BLaER1 treated with 17β-estradiol and CSF1 and Interleukin-3, amounts not matched to agents 10 nM and 100 nM (cell line): Measurements from ENCODE around the gene LRRC73.
"Not testable (repeated sequence)": the region's sequence is repeated elsewhere in the genome, so short reads cannot be mapped to it uniquely, and the experiment has no call there.

Experiments used
- H3K27ac ChIP-seq, 11 experiments: shearing (Covaris generic); formaldehyde crosslinking; 2 replicates each; pipeline ENCODE4 v1.8.1; 2022
- H3K27me3 ChIP-seq, 11 experiments: shearing (Covaris generic); formaldehyde crosslinking; 2 replicates each; pipeline ENCODE4 v1.8.1; 2022
- H3K36me3 ChIP-seq, 11 experiments: shearing (Covaris generic); formaldehyde crosslinking; 2 replicates each; pipeline ENCODE4 v1.8.1; 2022
- H3K4me1 ChIP-seq, 10 experiments: shearing (Covaris generic); formaldehyde crosslinking; 2 replicates each; pipeline ENCODE4 v1.8.1; 2022
- H3K4me2 ChIP-seq, 11 experiments: shearing (Covaris generic); formaldehyde crosslinking; 2 replicates each; pipeline ENCODE4 v1.8.1; 2022
- H3K4me3 ChIP-seq, 10 experiments: shearing (Covaris generic); formaldehyde crosslinking; 2 replicates each; pipeline ENCODE4 v1.8.1; 2022
- H3K9ac ChIP-seq, 11 experiments: shearing (Covaris generic); formaldehyde crosslinking; 2 replicates each; pipeline ENCODE4 v1.8.1; 2022
- H3K9me3 ChIP-seq, 11 experiments: shearing (Covaris generic); formaldehyde crosslinking; replicated peaks in 1 of 11; 2 replicates each; pipeline ENCODE4 v1.8.1; 2022
- H4K20me1 ChIP-seq, 11 experiments: shearing (Covaris generic); formaldehyde crosslinking; 2 replicates each; pipeline ENCODE4 v1.8.1; 2022
- Cebpa-rat ChIP-seq, 11 experiments: shearing (Covaris generic); IDR thresholded peaks; 2 replicates each; pipeline ENCODE4 v1.8.1; 2022

The LRRC73 gene

DNA sequence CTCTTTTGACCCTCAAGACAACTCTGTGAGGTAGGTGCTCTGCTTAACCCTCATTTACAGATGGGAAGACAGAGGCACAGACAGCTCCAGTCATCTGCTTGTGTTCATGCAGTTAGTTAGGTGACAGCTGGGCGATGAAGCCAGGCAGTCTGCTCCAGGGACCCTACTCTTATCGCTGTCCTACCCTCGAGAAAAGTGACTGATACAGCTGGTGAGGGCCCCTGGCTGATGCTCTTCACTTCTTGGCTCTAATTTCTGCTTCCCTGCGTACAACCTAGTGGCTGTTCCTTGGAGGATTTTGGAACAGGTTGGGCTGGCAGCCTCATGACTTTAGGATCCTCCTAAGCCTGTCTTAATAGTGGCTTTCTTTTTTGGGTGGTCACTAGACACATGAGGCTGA is 41.9 kb downstream of the LRRC73 start:
- H3K4me2 ChIP-seq: no peak overlapping the region
- no peak overlapping the region for H3K27ac ChIP-seq
- TF ChIP-seq Cebpa-rat (IDR thresholded peaks at IDR 0.05): no peak
- peaks cover 0 to 6% (median 0%) of the 10 kb centered on the region in 10 experiments; a peak in 5 of 20 replicates for H3K4me1 ChIP-seq
- H3K27me3 ChIP-seq: no peaks in the 10 kb centered on the region
- no peak overlapping the region for H3K4me3 ChIP-seq
- H4K20me1 ChIP-seq: no peaks in the 10 kb centered on the region
- no peaks in the 10 kb centered on the region for H3K9me3 ChIP-seq
- no peaks in the 10 kb centered on the region for H3K36me3 ChIP-seq
- H3K9ac ChIP-seq: no peak overlapping the region

DNA sequence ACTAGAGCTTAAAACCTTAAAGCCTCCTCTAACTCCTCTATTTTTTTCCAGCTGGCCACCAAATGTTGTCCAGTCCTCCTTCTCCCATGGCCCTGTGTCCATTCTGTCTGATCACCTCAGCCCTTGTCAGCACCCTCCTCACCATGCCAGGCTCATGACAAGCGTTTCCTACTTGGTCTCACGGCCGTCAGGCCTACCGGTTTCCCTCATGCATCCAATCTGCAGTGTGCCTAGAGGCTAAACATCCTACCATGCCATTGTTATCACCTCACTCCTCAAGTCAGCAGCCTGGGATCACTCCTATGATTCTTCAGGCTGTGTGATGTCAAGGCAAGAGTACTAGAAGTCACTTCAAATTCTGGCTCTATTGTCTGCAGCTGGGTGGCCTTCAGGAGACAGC is 42.4 kb downstream of the LRRC73 start:
- no peak overlapping the region for H3K4me2 ChIP-seq
- H3K4me1 ChIP-seq: peaks cover 0 to 6% (median 0%) of the 10 kb centered on the region in 10 experiments; a peak in 5 of 20 replicates
- no peaks in the 10 kb centered on the region for H3K9me3 ChIP-seq
- H3K36me3 ChIP-seq: no peaks in the 10 kb centered on the region
- no peaks in the 10 kb centered on the region for H4K20me1 ChIP-seq
- TF ChIP-seq Cebpa-rat (IDR thresholded peaks at IDR 0.05): no peak
- H3K27ac ChIP-seq: no peak overlapping the region
- H3K4me3 ChIP-seq: no peak overlapping the region
- no peaks in the 10 kb centered on the region for H3K27me3 ChIP-seq
- H3K9ac ChIP-seq: no peak overlapping the region

DNA sequence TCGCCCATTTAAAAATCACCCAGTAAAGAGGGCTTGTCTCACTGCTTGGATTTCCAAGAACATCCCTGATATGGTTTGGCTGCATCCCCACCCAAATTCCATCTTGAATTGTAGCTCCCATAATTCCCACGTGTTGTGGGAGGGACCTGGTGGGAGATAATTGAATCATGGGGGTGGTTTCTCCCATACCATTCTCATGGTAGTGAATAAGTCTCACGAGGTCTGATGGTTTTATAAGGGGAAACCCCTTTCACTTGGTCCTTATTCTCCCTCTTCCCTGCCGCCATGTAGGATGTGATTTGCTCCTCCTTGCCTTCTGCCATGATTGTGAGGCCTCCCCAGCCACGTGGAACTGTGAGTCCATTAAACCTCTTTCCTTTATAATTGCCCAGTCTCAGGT is 42.9 kb downstream of the LRRC73 start:
- not testable (repeated sequence) for H3K4me1 ChIP-seq, H3K27ac ChIP-seq, H3K27me3 ChIP-seq, H4K20me1 ChIP-seq, H3K4me3 ChIP-seq, H3K4me2 ChIP-seq, H3K9me3 ChIP-seq, H3K36me3 ChIP-seq, H3K9ac ChIP-seq

DNA sequence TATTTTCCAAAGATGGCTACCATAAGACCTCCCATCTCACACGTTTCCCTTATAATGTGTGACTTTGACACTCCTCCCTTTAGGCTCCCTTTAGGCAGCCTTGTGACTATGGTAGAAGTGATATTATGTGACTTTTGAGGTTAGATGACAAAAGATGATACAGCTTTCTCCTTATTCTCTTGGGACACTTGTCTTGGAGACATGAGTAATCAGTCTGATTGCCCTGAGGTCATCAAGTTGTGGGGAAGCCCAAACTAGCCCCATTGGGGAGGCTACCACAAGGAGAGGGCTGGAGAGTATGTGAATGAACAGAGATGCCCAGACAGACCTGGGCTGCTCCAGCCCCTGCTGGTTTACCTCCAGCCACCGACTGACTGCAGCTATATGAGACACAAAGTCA is 44.2 kb downstream of the LRRC73 start:
- no peak for TF ChIP-seq Cebpa-rat (IDR thresholded peaks at IDR 0.05)
- H3K9ac ChIP-seq: no peak overlapping the region

DNA sequence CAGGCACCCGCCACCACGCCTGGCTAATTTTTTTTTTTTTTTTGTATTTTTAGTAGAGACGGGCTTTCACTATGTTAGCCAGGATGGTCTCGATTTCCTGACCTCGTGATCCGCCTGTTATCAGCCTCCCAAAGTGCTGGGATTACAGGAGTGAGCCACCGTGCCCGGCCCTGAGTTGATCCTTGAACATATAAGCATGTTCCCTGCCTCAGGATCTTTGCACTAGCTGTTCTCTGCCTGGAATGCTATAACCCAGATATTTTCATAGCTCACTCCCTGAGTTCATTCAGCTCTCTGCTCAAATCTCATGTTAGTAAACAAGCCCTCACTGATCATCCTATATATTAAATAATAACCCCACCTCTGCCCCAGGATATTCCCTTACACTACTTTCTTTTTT is 45.8 kb downstream of the LRRC73 start:
- Histone ChIP-seq H3K4me3 (no peak overlapping the region), H3K9me3 (no peaks in the 10 kb centered on the region), H4K20me1 (no peaks in the 10 kb centered on the region), H3K9ac (no peak overlapping the region), H3K27ac (no peak overlapping the region), H3K27me3 (no peaks in the 10 kb centered on the region), H3K4me1 (peaks cover 0 to 6% (median 0%) of the 10 kb centered on the region in 10 experiments; a peak in 3 of 20 replicates), H3K36me3 (no peaks in the 10 kb centered on the region), H3K4me2 (no peak overlapping the region)
- TF ChIP-seq Cebpa-rat (IDR thresholded peaks at IDR 0.05): no peak

More for the DNA sequence above, 44.2 kb downstream of the LRRC73 start:
- Histone ChIP-seq H3K4me3 (no peak overlapping the region), H3K4me1 (peaks cover 0 to 6% (median 0%) of the 10 kb centered on the region in 10 experiments; a peak in 4 of 20 replicates), H3K9me3 (no peaks in the 10 kb centered on the region), H4K20me1 (no peaks in the 10 kb centered on the region), H3K36me3 (no peaks in the 10 kb centered on the region), H3K4me2 (no peak overlapping the region), H3K27ac (no peak overlapping the region), H3K27me3 (no peaks in the 10 kb centered on the region)

DNA sequence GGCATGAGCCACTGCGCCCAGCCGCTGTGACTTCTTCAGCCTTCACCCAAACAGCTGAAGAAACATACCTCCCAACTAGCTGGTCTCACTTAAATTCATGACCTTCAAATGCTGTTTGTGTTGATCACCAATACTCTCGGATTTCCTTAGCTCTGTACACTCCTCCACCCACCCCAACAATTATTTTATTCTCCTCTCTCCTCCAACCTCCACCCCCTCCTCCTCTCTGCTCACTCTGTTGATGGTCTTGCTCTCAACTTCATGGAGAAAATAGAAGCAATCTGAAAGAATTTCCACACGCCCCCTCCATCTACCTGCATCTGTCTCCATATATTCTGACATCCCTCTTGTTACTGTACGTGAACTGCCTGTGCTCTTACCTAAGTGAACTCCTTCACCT is 48.2 kb downstream of the LRRC73 start:
- Histone ChIP-seq H3K9ac (no peak overlapping the region), H3K4me3 (no peak overlapping the region), H3K27me3 (peaks cover 8 to 14% (median 13%) of the 10 kb centered on the region in 11 experiments), H3K27ac (no peak overlapping the region), H3K4me2 (no peak overlapping the region), H3K9me3 (no peaks in the 10 kb centered on the region), H3K36me3 (no peaks in the 10 kb centered on the region), H4K20me1 (peaks cover 0 to 2% (median 0%) of the 10 kb centered on the region in 11 experiments; a peak in 1 of 22 replicates), H3K4me1 (peaks cover 0 to 6% (median 0%) of the 10 kb centered on the region in 10 experiments; a peak in 3 of 20 replicates)
- TF ChIP-seq Cebpa-rat (IDR thresholded peaks at IDR 0.05): no peak

DNA sequence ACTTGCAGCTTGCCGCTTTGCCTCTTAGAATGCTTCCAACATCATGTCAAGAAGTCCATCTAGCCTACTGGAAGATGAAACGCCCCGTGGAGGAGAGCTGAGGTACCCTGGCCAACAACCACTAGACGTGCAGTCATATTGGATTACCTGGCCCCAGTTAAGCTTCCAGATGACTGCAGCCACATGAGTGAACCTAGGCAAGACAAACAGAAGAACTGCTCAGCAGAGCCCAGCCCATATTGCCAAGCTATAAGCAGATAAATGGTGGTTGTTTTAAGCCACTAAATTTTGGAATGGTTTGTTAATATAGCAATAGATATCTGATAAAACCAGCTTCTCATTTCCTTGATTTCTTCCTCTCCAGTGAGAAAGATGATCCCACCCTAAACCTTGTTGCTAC is 50.1 kb downstream of the LRRC73 start:
- no peak for TF ChIP-seq Cebpa-rat (IDR thresholded peaks at IDR 0.05)

DNA sequence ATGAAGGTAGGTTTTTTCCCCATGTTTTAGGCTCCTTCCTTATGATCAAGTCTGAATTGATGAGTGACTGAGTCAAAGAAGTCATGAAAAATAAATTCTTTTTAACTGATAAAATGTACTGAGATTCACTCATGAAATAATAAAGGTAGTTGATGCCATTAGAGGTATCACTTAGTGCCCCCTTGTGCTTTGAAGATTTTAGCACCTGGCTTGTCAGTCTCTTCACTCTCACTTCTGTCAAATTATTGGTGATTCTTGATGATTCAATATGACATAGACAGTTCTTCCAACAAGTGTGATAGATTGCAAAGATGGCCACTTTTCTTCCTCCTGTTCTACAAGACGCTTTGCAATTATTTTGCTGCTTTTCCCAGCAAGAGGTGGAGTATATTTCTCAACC is 50.6 kb downstream of the LRRC73 start:
- no peak overlapping the region for H3K4me3 ChIP-seq
- H3K36me3 ChIP-seq: no peaks in the 10 kb centered on the region
- H3K9ac ChIP-seq: no peak overlapping the region
- no peak for TF ChIP-seq Cebpa-rat (IDR thresholded peaks at IDR 0.05)
- no peaks in the 10 kb centered on the region for H3K9me3 ChIP-seq
- no peak overlapping the region for H3K27ac ChIP-seq
- peaks cover 0 to 24% (median 0%) of the 10 kb centered on the region in 11 experiments; a peak in 7 of 22 replicates for H4K20me1 ChIP-seq
- peaks cover 31 to 38% (median 37%) of the 10 kb centered on the region in 11 experiments for H3K27me3 ChIP-seq
- no peak overlapping the region for H3K4me2 ChIP-seq
- H3K4me1 ChIP-seq: peaks cover 0 to 9% (median 5%) of the 10 kb centered on the region in 10 experiments; a peak in 6 of 20 replicates

More for the DNA sequence above, 50.1 kb downstream of the LRRC73 start:
- H4K20me1 ChIP-seq: peaks cover 0 to 19% (median 0%) of the 10 kb centered on the region in 11 experiments; a peak in 6 of 22 replicates
- H3K4me1 ChIP-seq: peaks cover 0 to 6% (median under 1%) of the 10 kb centered on the region in 10 experiments; a peak in 3 of 20 replicates
- no peak overlapping the region for H3K9ac ChIP-seq
- no peak overlapping the region for H3K27ac ChIP-seq
- H3K9me3 ChIP-seq: no peaks in the 10 kb centered on the region
- no peak overlapping the region for H3K4me2 ChIP-seq
- no peak overlapping the region for H3K4me3 ChIP-seq
- no peaks in the 10 kb centered on the region for H3K36me3 ChIP-seq
- H3K27me3 ChIP-seq: peaks cover 26 to 33% (median 32%) of the 10 kb centered on the region in 11 experiments

DNA sequence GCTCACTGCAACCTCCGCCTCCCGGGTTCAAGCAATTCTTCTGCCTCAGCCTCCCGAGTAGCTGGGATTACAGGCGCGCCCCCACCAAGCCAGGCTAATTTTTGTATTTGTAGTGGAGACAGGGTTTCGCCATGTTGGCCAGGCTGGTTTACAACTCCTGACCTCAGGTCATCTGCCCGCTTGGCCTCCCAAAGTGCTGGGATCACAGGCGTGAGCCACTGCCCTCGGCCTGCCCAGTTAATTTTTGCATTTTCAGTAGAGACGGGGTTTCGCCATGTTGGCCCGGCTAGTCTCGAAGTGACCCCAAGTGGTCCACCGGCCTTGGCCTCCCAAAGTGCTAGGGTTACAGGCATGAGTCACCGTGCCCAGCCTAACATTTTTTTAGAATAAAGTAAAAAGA is 52.0 kb downstream of the LRRC73 start:
- not testable (repeated sequence) for H3K9ac ChIP-seq, H3K4me3 ChIP-seq, H3K4me2 ChIP-seq, H3K9me3 ChIP-seq, H3K27ac ChIP-seq, H3K36me3 ChIP-seq
- Histone ChIP-seq H4K20me1 (peaks cover 0 to 35% (median 9%) of the 10 kb centered on the region in 11 experiments; a peak in 12 of 22 replicates), H3K4me1 (peaks cover 0 to 11% (median 5%) of the 10 kb centered on the region in 10 experiments; a peak in 6 of 20 replicates), H3K27me3 (peaks cover 31 to 48% (median 45%) of the 10 kb centered on the region in 11 experiments)

DNA sequence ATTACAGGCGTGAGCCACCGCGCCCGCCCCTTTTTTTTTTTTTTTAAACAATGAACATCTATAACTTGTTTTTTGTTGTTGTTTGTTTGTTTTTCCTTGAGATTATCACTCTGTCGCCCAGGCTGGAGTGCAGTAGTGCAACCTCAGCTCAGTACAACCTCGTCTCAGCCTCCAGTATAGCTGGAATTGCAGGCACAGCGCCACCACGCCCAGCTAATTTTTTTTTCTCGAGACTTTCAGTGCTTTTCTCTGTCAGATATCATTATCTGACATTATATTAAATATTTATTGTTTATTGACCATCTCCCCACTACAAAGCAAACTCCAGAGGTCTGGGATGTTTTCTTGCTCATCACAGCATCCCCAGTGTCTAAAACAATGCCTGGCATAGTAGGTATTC is 52.5 kb downstream of the LRRC73 start:
- peaks cover 0 to 9% (median 6%) of the 10 kb centered on the region in 11 experiments; a peak in 10 of 22 replicates for H3K36me3 ChIP-seq
- H3K9ac ChIP-seq: no peak overlapping the region
- TF ChIP-seq Cebpa-rat (IDR thresholded peaks at IDR 0.05): no peak
- peaks cover 31 to 48% (median 45%) of the 10 kb centered on the region in 11 experiments for H3K27me3 ChIP-seq
- H3K4me2 ChIP-seq: no peak overlapping the region
- no peak overlapping the region for H3K4me3 ChIP-seq
- no peak overlapping the region for H3K27ac ChIP-seq
- H3K9me3 ChIP-seq: no peaks in the 10 kb centered on the region
- peaks cover 0 to 35% (median 9%) of the 10 kb centered on the region in 11 experiments; a peak in 12 of 22 replicates for H4K20me1 ChIP-seq
- peaks cover 0 to 11% (median 5%) of the 10 kb centered on the region in 10 experiments; a peak in 6 of 20 replicates for H3K4me1 ChIP-seq
